Measurements from ENCODE around the gene NCOA6. TPM values are rescaled to one million over a fixed set of nuclear protein-coding genes. Genes with fewer than 3 reads are reported as not detected.

The NCOA6 gene
- total and polyA plus RNA-seq, 7 donors: 5.6 to 15.7 (median 11.0) TPM

DNA sequence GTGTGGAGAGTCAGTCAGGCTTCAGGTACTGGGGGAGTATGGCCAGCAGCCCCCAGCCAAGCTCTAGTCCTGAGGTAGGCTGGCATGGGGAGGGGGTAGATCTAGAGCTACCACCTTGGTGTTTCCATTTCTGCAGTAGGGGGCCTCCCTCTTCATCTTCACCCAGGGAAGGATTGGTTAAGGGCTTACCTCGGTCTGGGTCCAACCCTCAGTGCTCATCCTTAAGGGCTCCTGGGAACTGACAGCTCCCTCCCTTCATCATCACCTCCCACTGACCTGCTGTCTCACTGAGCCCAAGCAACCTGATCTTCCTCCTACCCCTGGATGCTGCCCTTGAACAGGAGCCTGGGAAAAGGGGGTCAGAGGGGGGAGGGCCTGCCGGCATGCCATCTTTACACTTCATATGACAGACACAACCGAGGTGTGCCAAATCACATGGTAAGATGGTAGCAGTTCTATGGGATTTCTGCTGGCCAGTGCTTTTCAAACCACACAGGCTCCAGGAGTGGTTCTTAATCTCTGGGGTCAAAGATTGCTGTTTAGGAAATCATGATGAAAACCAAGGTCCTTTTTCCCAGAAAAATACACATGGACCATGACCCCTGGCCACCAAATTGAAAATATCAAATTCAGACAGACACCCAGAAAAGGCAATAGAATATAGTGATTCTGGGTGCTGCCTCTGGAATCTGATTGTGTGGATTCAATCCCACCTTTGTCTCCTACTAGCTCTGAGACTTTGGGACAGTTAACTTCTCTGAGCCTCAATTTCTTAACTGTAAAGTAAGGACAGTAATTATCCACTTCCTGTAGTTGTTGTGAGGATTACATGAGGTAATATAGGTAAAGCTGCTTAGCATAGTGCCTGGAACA, 118.3 kb downstream of the NCOA6 start:
- ATAC-seq (no peak), DNase-seq (peak in 1 of 2 donors; percentile 63)
- TF ChIP-seq, protein P1, sequence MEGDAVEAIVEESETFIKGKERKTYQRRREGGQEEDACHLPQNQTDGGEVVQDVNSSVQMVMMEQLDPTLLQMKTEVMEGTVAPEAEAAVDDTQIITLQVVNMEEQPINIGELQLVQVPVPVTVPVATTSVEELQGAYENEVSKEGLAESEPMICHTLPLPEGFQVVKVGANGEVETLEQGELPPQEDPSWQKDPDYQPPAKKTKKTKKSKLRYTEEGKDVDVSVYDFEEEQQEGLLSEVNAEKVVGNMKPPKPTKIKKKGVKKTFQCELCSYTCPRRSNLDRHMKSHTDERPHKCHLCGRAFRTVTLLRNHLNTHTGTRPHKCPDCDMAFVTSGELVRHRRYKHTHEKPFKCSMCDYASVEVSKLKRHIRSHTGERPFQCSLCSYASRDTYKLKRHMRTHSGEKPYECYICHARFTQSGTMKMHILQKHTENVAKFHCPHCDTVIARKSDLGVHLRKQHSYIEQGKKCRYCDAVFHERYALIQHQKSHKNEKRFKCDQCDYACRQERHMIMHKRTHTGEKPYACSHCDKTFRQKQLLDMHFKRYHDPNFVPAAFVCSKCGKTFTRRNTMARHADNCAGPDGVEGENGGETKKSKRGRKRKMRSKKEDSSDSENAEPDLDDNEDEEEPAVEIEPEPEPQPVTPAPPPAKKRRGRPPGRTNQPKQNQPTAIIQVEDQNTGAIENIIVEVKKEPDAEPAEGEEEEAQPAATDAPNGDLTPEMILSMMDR (IDR thresholded peaks at IDR 0.05): no peak
- H3K4me3 ChIP-seq: no peak overlapping the region
- 26 to 39% (median 30%) methylated on average over 3 of the region's 3 CpGs for WGBS, 3 donors
- no peaks in the 10 kb centered on the region for H3K27me3 ChIP-seq (ENCODE audit: insufficient read depth in 3 of 3, low read length in 2 of 3)
- peaks cover 30% of the 10 kb centered on the region for H3K4me1 ChIP-seq
- intact Hi-C loops (cut with DNase I): loop anchor here (2.0 to 10.0 kb wide), 5 partner anchors 126 to 392 kb away; partner anchors contain the start of gene MAP1LC3A (in 1 of the 2)
- peaks cover 0 to 2% of the 10 kb centered on the region in 2 donors for H3K36me3 ChIP-seq (ENCODE audit: insufficient read depth in 1 of 2, low read depth in 1 of 2)
- no peaks in the 10 kb centered on the region for H3K9me3 ChIP-seq
- peak overlapping the region; percentile 100 for H3K27ac ChIP-seq

DNA sequence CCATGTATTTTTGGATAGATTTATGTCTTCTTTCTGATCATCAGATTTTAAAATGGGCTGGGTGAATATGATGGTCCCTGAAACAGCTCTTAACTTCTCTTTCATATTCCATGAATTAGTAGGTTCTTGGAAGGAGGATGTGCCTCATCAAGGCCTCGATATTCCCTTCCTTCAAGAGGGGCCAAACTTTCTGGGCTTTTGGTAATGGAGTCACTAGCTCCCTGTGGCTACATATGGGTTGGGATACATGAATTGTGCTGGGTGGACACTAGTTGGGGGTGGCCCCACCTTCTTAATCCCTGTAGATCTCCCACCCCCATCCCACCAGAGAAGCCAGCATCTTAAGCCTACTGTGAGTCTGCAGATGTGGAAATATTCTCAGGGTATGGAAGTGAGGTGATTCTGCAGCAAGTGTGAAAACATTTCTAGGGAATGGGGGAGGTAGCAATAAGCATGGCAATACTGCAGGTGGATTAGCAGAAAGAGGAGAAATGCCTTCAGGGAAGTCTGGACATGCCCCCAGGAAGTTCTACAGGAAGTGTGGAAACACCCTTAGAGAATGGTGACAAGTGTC, 119.1 kb downstream of the NCOA6 start:
- whole genome bisulfite sequencing, 3 donors: 77 to 97% (median 91%) methylated on average over 1 of the region's 1 CpG
- TF ChIP-seq, protein P1 (IDR thresholded peaks at IDR 0.05): no peak
- no peak for DNase-seq
- no peak for ATAC-seq
- intact Hi-C loops (cut with DNase I): loop anchor here (2.0 to 10.0 kb wide), 5 partner anchors 126 to 392 kb away; partner anchors contain the start of gene MAP1LC3A (in 1 of the 2)
- no peaks in the 10 kb centered on the region for H3K36me3 ChIP-seq (ENCODE audit: insufficient read depth in 1 of 2, low read depth in 1 of 2)
- no peak overlapping the region for H3K4me3 ChIP-seq
- H3K27ac ChIP-seq: peak overlapping the region; percentile 100
- peaks cover 30% of the 10 kb centered on the region for H3K4me1 ChIP-seq
- no peaks in the 10 kb centered on the region for H3K9me3 ChIP-seq
- H3K27me3 ChIP-seq (ENCODE audit: insufficient read depth in 3 of 3, low read length in 2 of 3): no peaks in the 10 kb centered on the region

DNA sequence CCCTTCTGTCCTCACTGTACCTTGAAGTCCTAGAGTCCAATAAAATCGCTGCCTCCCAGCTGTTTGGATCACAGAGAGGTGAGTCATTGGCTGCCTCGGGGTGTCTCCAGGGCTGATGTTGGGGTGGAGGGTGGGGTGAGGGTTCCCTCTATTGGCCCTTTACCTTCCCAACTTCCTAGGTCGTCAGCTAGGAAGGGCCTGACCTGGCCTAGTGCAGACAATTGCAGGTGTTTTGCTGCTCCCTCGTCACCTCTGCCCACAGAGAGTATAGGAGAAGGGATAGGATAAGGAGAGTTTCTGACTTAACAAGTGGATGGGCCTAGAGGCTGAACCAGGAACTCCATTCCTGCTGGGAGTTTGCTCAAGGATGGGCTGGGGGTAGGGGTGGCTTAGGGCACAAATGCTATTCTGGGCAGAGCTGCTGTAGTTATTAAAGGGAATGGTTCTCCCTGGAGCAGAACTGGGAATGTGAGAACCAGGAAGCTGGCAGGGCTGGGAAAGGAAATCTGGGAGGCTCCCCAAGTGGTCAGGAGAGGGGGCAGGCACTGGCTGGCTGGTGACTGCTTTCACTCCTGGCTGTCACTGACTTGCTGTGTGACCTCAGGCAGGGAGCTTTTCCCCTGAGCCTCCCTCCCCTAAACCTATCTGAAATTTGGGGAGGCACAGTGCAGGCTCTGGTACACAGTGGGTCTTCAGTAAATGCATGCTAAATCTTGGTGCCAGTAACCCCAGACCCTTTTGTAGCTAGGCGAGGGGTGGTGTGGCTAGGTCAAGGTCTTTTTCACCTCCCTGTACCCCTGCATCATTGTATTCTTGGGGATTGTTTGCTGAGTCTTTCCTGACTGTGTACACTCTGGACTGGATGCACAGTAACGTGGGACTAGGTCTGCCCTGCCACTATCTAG, 119.8 kb downstream of the NCOA6 start:
- Histone ChIP-seq H3K27ac (peak overlapping the region; percentile 100), H3K4me1 (peaks cover 29% of the 10 kb centered on the region), H3K27me3 (ENCODE audit: insufficient read depth in 3 of 3, low read length in 2 of 3) (no peaks in the 10 kb centered on the region), H3K9me3 (no peaks in the 10 kb centered on the region), H3K36me3 (ENCODE audit: insufficient read depth in 1 of 2, low read depth in 1 of 2) (no peaks in the 10 kb centered on the region), H3K4me3 (peak overlapping the region; percentile 81)
- no peak for DNase-seq
- WGBS, 3 donors: 27 to 32% (median 31%) methylated on average over 6 of the region's 6 CpGs
- ATAC-seq: no peak
- TF ChIP-seq, protein P1 (IDR thresholded peaks at IDR 0.05): no peak
- intact Hi-C loops (cut with DNase I): loop anchor here (2.0 to 10.0 kb wide), 5 partner anchors 125 to 391 kb away; partner anchors contain the start of gene MAP1LC3A (in 1 of the 2)

DNA sequence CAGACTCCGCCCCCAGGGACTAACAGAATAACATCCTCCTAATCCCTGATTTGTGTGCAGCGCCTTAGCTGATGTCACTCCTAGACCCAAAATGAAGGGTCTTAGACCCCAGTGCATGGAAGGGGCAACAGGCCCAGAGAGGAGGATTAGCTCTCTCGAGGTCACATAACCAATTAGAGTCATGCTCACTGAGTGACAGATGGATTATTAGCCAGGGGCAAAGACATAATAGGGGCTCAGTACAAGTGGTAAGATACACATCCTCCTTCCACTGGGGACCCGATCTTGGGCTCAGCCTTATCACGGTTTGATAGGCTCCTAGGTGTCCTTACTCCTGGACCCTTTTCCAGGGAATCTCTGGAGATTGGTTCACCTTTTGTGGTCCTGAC, 120.4 kb downstream of the NCOA6 start:
- intact Hi-C loops (cut with DNase I): loop anchor here (5.0 to 10.0 kb wide), 4 partner anchors 128 to 390 kb away; partner anchors contain the start of gene MAP1LC3A (in 1 of the 2)
- no peaks in the 10 kb centered on the region for H3K27me3 ChIP-seq (ENCODE audit: insufficient read depth in 3 of 3, low read length in 2 of 3)
- TF ChIP-seq, protein P1 (IDR thresholded peaks at IDR 0.05): no peak
- 14 to 25% (median 20%) methylated on average over 5 of the region's 5 CpGs for WGBS, 3 donors
- H3K4me3 ChIP-seq: peak overlapping the region; percentile 81
- no peaks in the 10 kb centered on the region for H3K36me3 ChIP-seq (ENCODE audit: insufficient read depth in 1 of 2, low read depth in 1 of 2)
- DNase-seq (no peak), ATAC-seq (no peak)
- peaks cover 23% of the 10 kb centered on the region for H3K4me1 ChIP-seq
- H3K9me3 ChIP-seq: no peaks in the 10 kb centered on the region
- peak overlapping the region; percentile 100 for H3K27ac ChIP-seq

Measured in psoas muscle (tissue), 8 donors.